ENCODE results near the gene CNGA1.

CNGA1 gene

GRCh38 chr4:47907089-47907646 is 109.3 kb downstream of the CNGA1 start:
- Histone ChIP-seq H3K36me3 (ENCODE audit: control insufficient read depth, insufficient read depth, low read length) (peaks cover 81% of the 10 kb centered on the region), H3K27ac (ENCODE audit: low read depth, low read length) (no peak overlapping the region), H3K9me3 (ENCODE audit: control insufficient read depth, insufficient read depth, low read depth, low read length) (no peaks in the 10 kb centered on the region), H3K9ac (ENCODE audit: low read length) (no peak overlapping the region), H3K27me3 (ENCODE audit: control insufficient read depth, insufficient read depth, low read length) (no peaks in the 10 kb centered on the region), H3K4me3 (ENCODE audit: low read depth, low read length) (no peak overlapping the region), H3K4me1 (ENCODE audit: control insufficient read depth, insufficient read depth, low read length) (no peaks in the 10 kb centered on the region; the same call in none of the 2 replicates)

- no peaks in the 10 kb centered on the region for H3K9me3 ChIP-seq (ENCODE audit: control insufficient read depth, insufficient read depth, low read depth, low read length)
- no peak overlapping the region for H3K4me3 ChIP-seq (ENCODE audit: low read depth, low read length)
- H3K27me3 ChIP-seq (ENCODE audit: control insufficient read depth, insufficient read depth, low read length): no peaks in the 10 kb centered on the region
- H3K27ac ChIP-seq (ENCODE audit: low read depth, low read length): no peak overlapping the region
- H3K4me1 ChIP-seq (ENCODE audit: control insufficient read depth, insufficient read depth, low read length): no peaks in the 10 kb centered on the region
- no peak overlapping the region for H3K9ac ChIP-seq (ENCODE audit: low read length)
- peaks cover 93% of the 10 kb centered on the region for H3K36me3 ChIP-seq (ENCODE audit: control insufficient read depth, insufficient read depth, low read length)
Measured at GRCh38 chr4:47899639-47900038, 116.8 kb downstream of the CNGA1 start.

- no peak overlapping the region for H3K9ac ChIP-seq (ENCODE audit: low read length)
- peaks cover 97% of the 10 kb centered on the region for H3K36me3 ChIP-seq (ENCODE audit: control insufficient read depth, insufficient read depth, low read length)
- no peak overlapping the region for H3K27ac ChIP-seq (ENCODE audit: low read depth, low read length)
- no peaks in the 10 kb centered on the region for H3K4me1 ChIP-seq (ENCODE audit: control insufficient read depth, insufficient read depth, low read length)
- H3K27me3 ChIP-seq (ENCODE audit: control insufficient read depth, insufficient read depth, low read length): no peaks in the 10 kb centered on the region
- no peaks in the 10 kb centered on the region for H3K9me3 ChIP-seq (ENCODE audit: control insufficient read depth, insufficient read depth, low read depth, low read length)
- H3K4me3 ChIP-seq (ENCODE audit: low read depth, low read length): no peak overlapping the region
Measured at GRCh38 chr4:47891928-47892327, 124.6 kb downstream of the CNGA1 start.
